Measurements from ENCODE around the gene TNFRSF25. TPM values are rescaled to one million over a fixed set of nuclear protein-coding genes. Genes with fewer than 3 reads are reported as not detected.

TNFRSF25 gene
- polyA plus RNA-seq, 1 of the 3 experiments (the other 2 are of a cell fraction) = 20.8 TPM

- Histone ChIP-seq H4K20me1 (ENCODE audit: insufficient read depth) (no peaks in the 10 kb centered on the region), H3K9me3 (no peaks in the 10 kb centered on the region), H3K4me2 (no peak overlapping the region), H3K27me3 (ENCODE audit: insufficient read depth) (no peaks in the 10 kb centered on the region), H3F3A (replicated peaks; ENCODE audit: insufficient read depth) (peaks cover 2% of the 10 kb centered on the region), H3K4me1 (ENCODE audit: control insufficient read depth in 1 of 2, insufficient read depth in 2 of 2, low read depth in 1 of 2, low read length in 1 of 2) (peaks cover 0 to 83% of the 10 kb centered on the region in 2 experiments; a peak in 2 of 4 replicates), H3K79me2 (ENCODE audit: insufficient read depth) (no peaks in the 10 kb centered on the region), H3K27ac (ENCODE audit: low read depth in 2 of 2, low read length in 1 of 2) (peak overlapping the region in 1 of 2 experiments; percentile 93; a peak in 2 of 4 replicates), H3K9me2 (no peaks in the 10 kb centered on the region), H3K9ac (no peak overlapping the region), H3K4me3 (ENCODE audit: low read depth in 2 of 2, low read length in 1 of 2) (no peak overlapping the region), H2AFZ (ENCODE audit: low read depth) (no peak overlapping the region), H3K36me3 (replicated peaks in 1 of 2; ENCODE audit: control insufficient read depth in 1 of 2, insufficient read depth in 2 of 2, low read length in 1 of 2) (no peaks in the 10 kb centered on the region)
- WGBS (ENCODE audit: low lambda C conversion rate) = 100% methylated on average over 3 of the region's 6 CpGs
- ChIA-PET CTCF (interaction anchor here (1.0 to 17.4 kb wide), 2 partner anchors 21 to 44 kb away, joined by 6 to 211 read pairs; partner anchors contain the start of genes NOL9, PLEKHG5 and TAS1R1), POLR2A (interaction anchor here (0.9 to 1.3 kb wide), 2 partner anchors 12 to 16 kb away, joined by 3 read pairs; no protein-coding TSS in a partner anchor)
- no peak for DNase-seq
- no peak for TF ChIP-seq FOXM1 (IDR thresholded peaks at IDR 0.05; ENCODE audit: low read depth)
- no peak for TF ChIP-seq ELF1 (IDR thresholded peaks at IDR 0.05)
- no peak for TF ChIP-seq TCF12 (IDR thresholded peaks at IDR 0.05)
- TF ChIP-seq EP300 (IDR thresholded peaks at IDR 0.05; ENCODE audit: borderline replicate concordance in 1 of 2, low read depth in 1 of 2, low read length in 1 of 2) = no peak
- TF ChIP-seq YY1 (IDR thresholded peaks at IDR 0.05; ENCODE audit: low read depth) = no peak
- no peak for TF ChIP-seq NFIC (IDR thresholded peaks at IDR 0.05; ENCODE audit: borderline replicate concordance)
These were observed 44.5 kb upstream of the TNFRSF25 start for GRCh38 chr1:6510493-6510892.

DNA sequence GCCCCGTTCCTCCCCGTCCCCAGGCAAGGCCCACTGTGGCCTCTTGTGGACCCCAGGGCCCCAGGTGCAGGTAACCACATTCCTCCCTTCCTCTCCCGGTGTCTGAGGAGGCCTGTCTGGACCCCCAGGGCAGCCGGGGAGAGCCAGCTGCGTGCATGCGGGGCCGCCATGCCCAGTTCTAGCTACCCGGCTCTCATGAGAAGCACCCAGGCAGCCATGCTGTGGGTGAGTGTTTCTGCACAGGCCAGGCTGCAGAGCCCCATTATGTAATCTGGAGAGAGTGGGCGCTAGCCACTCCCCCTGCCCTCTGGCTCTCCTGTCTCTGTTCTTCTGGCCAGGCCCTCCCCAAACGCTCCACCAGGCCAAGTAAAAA is 43.9 kb upstream of the TNFRSF25 start:
- Histone ChIP-seq H3K27ac (ENCODE audit: low read depth in 2 of 2, low read length in 1 of 2) (peak overlapping the region in 1 of 2 experiments; percentile 93; a peak in 2 of 4 replicates), H3K79me2 (ENCODE audit: insufficient read depth) (no peaks in the 10 kb centered on the region), H3K4me1 (ENCODE audit: control insufficient read depth in 1 of 2, insufficient read depth in 2 of 2, low read depth in 1 of 2, low read length in 1 of 2) (peaks cover 0 to 89% of the 10 kb centered on the region in 2 experiments; a peak in 2 of 4 replicates), H3K4me2 (no peak overlapping the region), H4K20me1 (ENCODE audit: insufficient read depth) (no peaks in the 10 kb centered on the region), H3K9ac (no peak overlapping the region), H3K36me3 (replicated peaks in 1 of 2; ENCODE audit: control insufficient read depth in 1 of 2, insufficient read depth in 2 of 2, low read length in 1 of 2) (no peaks in the 10 kb centered on the region), H3K9me3 (no peaks in the 10 kb centered on the region), H2AFZ (ENCODE audit: low read depth) (no peak overlapping the region), H3K9me2 (no peaks in the 10 kb centered on the region), H3K4me3 (ENCODE audit: low read depth in 2 of 2, low read length in 1 of 2) (no peak overlapping the region), H3F3A (replicated peaks; ENCODE audit: insufficient read depth) (no peaks in the 10 kb centered on the region), H3K27me3 (ENCODE audit: insufficient read depth) (no peaks in the 10 kb centered on the region)
- no peak for TF ChIP-seq GATA2 (CRISPR knock-in tag; IDR thresholded peaks at IDR 0.05)
- no peak for TF ChIP-seq CHD2 (IDR thresholded peaks at IDR 0.05; ENCODE audit: low read length, partially characterized antibody)
- peak in 1 of 2 experiments; percentile 43; a peak in 1 of 4 replicates for TF ChIP-seq EP300 (IDR thresholded peaks at IDR 0.05; ENCODE audit: borderline replicate concordance in 1 of 2, low read depth in 1 of 2, low read length in 1 of 2)
- TF ChIP-seq POLR2AphosphoS5 (IDR thresholded peaks at IDR 0.05; ENCODE audit: low read depth, low read length) = no peak
- TF ChIP-seq, protein P1, sequence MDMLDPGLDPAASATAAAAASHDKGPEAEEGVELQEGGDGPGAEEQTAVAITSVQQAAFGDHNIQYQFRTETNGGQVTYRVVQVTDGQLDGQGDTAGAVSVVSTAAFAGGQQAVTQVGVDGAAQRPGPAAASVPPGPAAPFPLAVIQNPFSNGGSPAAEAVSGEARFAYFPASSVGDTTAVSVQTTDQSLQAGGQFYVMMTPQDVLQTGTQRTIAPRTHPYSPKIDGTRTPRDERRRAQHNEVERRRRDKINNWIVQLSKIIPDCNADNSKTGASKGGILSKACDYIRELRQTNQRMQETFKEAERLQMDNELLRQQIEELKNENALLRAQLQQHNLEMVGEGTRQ (IDR thresholded peaks at IDR 0.05; ENCODE audit: borderline replicate concordance, low read depth, low read length) = no peak
- TF ChIP-seq FOXJ3 (CRISPR knock-in tag; IDR thresholded peaks at IDR 0.05) = no peak
- no peak for TF ChIP-seq ZBTB33 (IDR thresholded peaks at IDR 0.05; ENCODE audit: borderline replicate concordance, low read depth)
- TF ChIP-seq TAF1 (IDR thresholded peaks at IDR 0.05; ENCODE audit: borderline replicate concordance, low read depth, low read length) = no peak
- TF ChIP-seq ELF1 (IDR thresholded peaks at IDR 0.05) = no peak
- no peak for TF ChIP-seq RXRA (IDR thresholded peaks at IDR 0.05; ENCODE audit: borderline replicate concordance, low read depth)
- TF ChIP-seq GABPA (IDR thresholded peaks at IDR 0.05; ENCODE audit: low read depth) = no peak
- TF ChIP-seq YY1 (IDR thresholded peaks at IDR 0.05; ENCODE audit: low read depth) = no peak
- peak; percentile 7; the same call in 1 of the 2 replicates for TF ChIP-seq RAD21 (IDR thresholded peaks at IDR 0.05; ENCODE audit: low read length)
- 77% methylated on average over 2 of the region's 10 CpGs for WGBS (ENCODE audit: low lambda C conversion rate)
- DNase-seq = peak; percentile 76
- POLR2A ChIA-PET = interaction anchor here (1.2 kb wide), 1 partner anchor 11 kb away, joined by 4 read pairs; no protein-coding TSS in a partner anchor
- CTCF ChIA-PET = interaction anchor here (0.5 to 17.4 kb wide), 3 partner anchors 14 to 73 kb away, joined by 3 to 211 read pairs (median 3); partner anchors contain the start of gene PLEKHG5
